GM18519 (cell line): ENCODE results near the gene CYS1.
"Not testable (repeated sequence)": the region's sequence is repeated elsewhere in the genome, so short reads cannot be mapped to it uniquely, and the experiment has no call there.

Source experiments
- ATAC-seq: cut with Tn5 transposase; IDR thresholded peaks from one replicate; pipeline ENCODE4 v1.9.1; 2021; ENCODE audit warnings: mild to moderate bottlenecking, moderate library complexity; ENCODE audit not compliant: unreplicated experiment, low FRiP score

The CYS1 gene

DNA sequence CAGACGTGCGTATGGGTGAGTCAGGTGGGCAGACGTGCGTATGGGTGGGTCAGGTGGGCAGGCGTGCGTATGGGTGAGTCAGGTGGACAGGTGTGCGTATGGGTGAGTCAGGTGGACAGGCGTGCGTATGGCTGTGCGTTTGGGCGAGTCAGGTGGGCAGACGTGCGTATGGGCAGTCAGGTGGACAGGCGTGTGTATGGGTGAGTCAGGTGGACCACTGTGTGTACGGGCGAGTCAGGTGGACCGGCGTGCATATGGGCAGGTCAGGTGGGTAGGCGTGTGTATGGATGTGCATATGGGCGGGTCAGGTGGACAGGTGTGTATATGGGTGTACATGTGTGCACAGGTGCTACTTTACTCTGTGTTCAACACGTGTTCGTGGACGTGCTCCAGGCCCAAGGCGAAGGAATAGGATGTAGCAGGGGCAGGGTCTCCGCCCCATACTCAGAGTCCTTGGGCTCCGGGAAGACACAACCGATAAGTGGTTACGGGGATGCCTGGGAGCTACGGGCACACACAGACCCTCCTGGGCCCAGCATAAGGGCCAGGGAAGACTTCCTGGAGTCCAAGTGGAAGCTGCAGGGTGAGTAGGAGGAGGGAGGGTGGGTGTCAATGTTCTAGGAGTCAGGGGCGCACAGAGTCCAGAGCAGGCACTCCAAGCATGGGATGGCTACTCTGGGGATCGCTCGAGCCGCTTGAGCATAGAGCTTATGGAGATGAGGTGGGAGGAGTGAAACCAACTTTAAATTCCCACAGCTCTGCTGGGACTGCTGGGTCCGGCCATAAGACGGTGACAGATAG is 64.0 kb downstream of the CYS1 start:
- ATAC-seq, result no peak

DNA sequence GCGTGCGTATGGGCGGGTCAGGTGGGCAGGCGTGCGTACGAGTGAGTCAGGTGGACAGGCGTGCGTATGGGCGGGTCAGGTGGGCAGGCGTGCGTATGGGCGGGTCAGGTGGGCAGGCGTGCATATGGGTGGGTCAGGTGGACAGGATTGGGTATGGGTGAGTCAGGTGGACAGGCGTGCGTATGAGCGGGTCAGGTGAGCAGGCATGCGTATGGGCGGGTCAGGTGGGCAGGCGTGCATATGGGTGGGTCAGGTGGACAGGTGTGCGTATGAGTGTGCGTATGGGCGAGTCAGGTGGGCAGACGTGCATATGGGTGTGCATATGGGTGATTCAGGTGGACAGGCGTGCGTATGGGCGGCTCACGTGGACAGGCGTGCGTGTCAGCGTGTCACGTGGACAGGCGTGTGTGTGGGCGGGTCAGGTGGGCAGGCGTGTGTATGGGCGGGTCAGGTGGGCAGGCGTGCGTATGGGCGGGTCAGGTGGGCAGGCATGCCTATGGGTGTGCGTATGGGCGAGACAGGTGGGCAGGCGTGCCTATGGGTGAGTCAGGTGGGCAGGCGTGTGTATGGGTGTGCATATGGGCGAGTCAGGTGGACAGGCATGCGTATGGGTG is 64.7 kb downstream of the CYS1 start:
- not testable (repeated sequence) for ATAC-seq

DNA sequence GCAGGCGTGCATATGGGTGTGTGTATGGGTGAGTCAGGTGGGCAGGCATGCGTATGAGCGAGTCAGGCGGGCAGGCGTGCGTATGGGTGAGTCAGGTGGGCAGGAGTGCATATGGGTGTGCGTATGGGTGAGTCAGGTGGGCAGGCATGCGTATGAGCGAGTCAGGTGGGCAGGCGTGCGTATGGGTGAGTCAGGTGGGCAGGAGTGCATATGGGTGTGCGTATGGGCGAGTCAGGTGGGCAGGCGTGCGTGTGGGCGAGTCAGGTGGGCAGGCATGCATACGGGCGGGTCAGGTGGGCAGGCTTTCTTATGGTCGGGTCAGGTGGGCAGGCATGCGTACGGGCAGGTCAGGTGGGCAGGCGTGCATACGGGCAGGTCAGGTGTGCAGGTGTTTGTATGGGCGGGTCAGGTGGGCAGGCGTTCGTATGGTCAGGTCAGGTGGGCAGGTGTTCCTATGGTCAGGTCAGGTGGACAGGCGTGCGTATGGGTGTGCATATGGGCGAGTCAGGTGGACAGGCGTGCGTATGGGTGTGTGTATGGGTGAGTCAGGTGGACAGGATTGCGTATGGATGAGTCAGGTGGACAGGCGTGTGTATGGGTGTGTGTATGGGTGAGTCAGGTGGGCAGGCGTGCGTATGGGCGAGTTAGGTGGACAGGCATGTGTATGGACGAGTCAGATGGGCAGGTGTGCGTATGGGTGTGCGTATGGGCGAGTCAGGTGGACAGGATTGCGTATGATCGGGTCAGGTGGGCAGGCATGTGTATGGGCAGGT is 65.6 kb downstream of the CYS1 start:
- ATAC-seq, result no peak

DNA sequence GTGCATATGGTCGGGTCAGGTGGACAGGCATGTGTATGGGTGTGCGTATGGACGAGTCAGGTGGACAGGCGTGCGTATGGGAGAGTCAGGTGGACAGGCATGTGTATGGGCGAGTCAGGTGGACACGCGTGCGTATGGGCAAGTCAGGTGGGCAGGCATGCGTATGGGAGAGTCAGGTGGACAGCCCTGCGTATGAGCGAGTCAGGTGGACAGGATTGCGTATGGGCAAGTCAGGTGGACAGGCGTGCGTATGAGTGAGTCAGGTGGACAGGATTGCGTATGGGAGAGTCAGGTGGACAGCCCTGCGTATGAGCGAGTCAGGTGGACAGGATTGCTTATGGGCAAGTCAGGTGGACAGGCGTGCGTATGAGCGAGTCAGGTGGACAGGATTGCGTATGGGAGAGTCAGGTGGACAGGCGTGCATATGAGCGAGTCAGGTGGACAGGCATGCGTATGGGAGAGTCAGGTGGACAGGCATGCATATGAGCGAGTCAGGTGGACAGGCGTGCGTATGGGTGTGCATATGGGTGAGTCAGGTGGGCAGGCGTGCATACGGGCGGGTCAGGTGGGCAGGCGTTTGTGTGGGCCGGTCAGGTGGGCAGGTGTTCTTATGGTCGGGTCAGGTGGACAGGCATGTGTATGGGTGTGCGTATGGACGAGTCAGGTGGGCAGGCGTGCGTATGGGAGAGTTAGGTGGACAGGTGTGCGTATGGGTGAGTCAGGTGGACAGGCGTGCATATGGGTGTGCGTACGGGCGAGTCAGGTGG is 66.4 kb downstream of the CYS1 start:
- not testable (repeated sequence) for ATAC-seq

DNA sequence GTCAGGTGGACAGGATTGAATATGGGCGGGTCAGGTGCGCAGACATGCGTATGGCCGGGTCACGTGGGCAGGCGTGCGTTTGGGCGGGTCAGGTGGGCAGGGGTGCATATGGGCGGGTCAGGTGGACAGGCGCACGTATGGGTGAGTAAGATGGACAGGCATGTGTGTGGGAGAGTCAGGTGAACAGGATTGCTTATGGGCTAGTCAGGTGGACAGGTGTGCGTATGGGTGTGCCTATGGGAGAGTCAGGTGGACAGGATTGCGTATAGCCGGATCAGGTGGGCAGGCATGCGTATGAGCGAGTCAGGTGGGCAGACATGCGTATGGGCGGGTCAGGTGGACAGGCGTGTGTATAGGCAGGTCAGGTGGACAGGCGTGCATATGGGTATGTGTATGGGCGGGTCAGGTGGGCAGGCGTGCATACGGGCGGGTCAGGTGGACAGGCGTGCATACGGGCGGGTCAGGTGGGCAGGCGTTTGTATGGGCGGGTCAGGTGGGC is 67.2 kb downstream of the CYS1 start:
- ATAC-seq, result no peak

DNA sequence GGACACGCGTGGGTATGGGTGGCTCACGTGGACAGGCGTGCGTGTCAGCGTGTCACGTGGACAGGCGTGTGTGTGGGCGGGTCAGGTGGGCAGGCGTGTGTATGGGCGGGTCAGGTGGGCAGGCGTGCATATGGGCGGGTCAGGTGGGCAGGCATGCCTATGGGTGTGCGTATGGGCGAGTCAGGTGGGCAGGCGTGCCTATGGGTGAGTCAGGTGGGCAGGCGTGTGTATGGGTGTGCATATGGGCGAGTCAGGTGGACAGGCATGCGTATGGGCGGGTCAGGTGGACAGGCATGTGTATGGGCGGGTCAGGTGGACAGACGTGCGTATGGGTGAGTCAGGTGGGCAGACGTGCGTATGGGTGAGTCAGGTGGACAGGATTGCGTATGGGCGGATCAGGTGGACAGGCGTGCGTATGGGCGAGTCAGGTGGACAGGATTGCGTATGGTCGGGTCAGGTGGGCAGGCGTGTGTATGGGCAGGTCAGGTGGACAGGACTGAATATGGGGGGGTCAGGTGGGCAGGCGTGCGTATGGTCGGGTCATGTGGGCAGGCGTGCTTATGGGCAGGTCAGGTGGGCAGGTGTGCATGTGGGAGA is 67.7 kb downstream of the CYS1 start:
- ATAC-seq, result not testable (repeated sequence)

DNA sequence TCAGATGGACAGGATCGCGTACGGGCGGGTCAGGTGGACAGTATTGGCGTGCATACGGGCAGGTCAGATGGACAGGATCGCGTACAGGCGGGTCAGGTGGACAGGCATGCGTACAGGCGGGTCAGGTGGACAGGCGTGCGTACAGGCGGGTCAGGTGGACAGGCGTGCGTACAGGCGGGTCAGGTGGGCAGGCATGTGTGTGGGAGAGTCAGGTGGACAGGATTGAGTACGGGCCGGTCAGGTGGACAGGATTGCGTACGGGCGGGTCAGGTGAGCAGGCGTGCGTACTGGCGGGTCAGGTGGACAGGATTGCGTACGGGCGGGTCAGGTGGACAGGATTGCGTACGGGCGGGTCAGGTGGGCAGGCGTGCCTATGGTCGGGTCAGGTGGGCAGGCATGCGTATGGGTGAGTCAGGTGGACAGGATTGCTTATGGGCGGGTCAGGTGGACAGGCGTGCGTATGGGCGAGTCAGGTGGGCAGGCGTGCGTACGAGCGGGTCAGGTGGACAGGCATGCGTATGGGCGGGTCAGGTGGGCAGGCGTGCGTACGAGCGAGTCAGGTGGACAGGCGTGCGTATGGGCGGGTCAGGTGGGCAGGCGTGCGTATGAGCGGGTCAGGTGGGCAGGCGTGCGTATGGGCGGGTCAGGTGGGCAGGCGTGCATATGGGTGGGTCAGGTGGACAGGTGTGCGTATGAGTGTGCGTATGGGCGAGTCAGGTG is 68.4 kb downstream of the CYS1 start:
- not testable (repeated sequence) for ATAC-seq

DNA sequence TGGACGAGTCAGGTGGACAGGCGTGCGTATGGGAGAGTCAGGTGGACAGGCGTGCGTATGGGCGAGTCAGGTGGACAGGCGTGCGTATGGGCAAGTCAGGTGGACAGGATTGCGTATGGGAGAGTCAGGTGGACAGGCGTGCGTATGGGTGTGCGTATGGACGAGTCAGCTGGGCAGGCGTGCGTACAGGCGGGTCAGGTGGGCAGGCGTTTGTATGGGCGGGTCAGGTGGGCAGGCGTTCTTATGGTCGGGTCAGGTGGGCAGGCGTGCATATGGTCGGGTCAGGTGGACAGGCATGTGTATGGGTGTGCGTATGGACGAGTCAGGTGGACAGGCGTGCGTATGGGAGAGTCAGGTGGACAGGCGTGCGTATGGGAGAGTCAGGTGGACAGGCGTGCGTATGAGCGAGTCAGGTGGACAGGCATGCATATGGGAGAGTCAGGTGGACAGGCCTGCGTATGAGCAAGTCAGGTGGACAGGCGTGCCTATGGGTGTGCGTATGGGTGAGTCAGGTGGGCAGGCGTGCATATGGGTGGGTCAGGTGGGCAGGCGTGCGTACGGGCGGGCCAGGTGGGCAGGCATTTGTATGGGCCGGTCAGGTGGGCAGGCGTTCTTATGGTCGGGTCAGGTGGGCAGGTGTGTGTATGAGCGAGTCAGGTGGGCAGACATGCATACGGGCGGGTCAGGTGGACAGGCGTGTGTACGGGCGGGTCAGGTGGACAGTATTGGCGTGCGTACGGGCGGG is 69.2 kb downstream of the CYS1 start:
- ATAC-seq, result not testable (repeated sequence)

DNA sequence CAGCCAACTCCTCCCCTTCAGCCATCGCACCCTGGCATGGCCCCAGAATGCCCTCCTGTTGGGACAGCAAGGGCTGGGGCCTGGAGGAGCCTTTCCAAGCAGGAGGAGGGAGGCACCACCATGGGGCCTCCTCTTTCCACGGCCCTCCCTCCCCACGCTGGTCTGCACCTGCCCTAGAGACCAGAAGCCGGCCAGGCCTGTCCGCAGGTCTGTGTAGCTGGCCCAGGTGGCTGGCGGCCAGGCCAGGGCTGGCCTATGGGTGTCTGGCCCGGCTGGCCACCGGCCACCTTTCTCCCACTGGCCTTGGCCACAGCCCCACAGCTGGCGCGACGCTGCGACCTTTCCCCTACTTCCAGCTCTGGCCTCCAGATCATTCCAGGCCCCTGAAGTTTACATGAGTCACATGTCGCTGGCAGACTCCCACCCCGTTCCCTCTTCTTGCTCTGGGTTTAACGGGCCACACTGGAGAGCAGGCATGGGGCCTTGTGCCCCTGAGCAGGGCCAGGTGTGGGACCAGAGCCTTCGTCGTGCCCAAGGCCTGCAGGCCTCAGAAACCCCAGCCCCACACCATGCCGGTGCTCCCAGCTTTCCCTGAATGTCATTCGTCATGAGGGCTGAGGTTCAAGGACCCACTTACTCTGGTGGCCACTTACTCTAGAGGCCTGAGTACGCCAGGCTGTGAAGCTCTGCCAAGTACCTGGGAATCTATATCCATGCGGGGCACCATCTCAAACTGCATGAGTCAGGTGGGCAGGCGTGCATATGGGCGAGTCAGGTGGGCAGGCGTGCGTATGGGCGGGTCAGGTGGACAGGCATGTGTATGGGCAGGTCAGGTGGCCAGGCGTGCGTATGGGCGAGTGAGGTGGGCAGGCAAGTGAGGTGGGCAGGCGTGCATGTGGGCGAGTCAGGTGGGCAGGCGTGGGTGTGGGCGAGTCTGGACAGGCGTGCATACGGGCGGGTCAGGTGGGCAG is 70.1 kb downstream of the CYS1 start:
- ATAC-seq, result no peak

DNA sequence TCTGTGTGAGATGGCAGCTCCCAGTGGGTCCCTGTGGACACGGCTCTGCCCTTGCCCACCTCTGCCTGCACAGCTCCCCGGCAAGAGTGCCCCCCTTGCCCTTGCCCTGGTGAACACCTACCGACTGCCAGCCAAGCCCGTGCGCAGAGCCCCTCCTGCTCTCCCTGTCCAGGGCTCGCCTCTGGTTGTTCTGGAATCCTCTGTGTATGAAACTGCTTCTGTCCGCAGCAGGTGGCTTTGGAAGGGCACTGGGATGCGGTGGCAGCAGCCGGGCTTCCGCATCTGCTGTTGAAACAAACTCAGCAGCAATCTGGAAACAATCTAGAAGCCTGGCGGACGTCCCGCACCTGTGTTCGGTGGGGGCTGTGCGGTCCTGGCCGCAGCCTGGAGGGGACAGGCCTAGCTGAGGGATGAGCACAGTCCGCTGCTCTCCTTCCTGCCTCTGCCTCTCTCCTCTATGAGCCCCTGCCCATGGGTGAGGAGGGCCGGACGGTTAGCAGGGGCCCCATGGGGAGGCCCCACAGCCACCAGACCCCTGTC is 70.9 kb downstream of the CYS1 start:
- ATAC-seq, result no peak

DNA sequence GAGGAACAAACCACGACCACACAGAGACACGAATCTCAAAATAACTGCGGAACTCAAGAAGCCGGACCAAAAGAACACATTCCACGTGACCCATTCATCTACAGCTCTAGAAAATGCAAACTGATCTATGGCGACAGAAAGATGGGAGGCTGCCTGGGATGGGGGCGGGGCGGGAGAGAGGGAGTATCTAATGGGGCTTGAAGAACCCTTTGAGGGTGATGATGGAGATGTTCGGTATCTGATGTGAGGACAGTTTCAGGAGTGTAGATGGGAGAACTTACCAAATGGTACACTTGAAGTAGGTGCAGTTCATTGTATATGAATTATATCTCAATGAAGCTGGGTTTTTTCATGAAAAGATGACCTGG is 71.4 kb downstream of the CYS1 start:
- ATAC-seq, result no peak

DNA sequence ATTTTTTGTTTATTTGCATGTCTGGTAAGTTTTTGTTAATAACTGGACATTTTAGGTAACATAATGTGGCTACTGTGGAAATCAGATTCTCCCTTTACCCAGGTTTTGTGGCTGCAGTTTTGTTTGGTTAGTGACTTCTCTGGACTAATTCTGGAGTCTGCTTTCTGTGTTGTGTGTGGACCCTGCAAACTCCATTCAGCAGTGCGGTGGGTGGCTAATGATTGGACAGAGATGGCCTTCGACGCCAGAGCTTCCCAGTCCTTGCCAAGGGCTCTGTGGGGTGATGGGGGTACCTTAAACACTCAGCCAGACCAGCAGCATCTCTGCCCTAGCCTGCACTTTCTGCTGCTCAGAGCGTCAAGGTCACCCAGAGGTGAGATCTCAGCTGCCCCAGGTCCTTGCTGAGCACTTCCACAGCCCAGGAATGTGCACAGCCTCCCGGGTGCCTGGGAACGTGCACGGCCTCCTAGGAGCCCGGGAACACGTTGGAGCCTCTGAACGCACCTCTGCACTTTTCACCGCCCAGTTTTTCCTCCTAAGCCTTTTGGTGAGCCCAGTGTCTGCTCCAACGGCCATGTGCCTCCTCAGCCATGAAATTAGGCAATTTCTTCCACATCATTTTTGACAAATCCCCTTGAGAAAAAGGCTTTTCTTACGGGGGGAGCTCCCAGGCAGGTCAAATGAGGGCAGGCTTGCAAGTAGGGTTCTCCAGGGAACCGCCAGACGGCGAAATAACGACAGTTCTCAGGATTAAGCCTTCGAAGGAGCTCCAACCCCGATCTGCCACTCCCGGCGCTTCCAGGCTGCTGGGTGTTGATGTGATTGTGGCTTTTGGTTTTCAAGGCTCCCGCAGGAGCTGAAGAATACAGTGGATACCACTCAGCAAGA is 72.0 kb downstream of the CYS1 start:
- no peak for ATAC-seq

DNA sequence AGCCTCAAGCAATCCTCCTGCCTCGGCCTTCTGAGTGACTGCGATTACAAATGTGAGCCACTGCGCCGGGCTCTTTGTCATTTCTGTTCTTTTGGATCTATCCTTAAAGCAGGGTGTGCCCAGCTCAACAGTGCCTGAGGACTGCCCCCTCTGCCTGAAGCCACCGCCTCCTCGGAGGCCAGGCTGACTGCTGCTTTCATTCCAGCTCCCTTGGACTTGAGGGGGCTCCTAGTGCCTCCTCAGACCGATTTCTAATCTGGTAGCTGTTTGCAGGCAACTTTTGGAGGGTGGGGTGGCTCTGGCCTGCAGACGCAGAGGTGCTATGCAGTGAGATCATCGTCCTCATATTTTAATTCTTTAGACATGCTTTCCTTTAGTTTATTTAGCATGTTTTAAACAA is 72.8 kb downstream of the CYS1 start:
- no peak for ATAC-seq
